SK-N-SH (cell line): ENCODE results near the gene SIAH1.

Source experiments
- TF ChIP-seq, protein P1 (sequence below): fragments of 150-350 bp; IDR thresholded peaks from 2 replicates; pipeline ENCODE4 v1.6.1; 2016; ENCODE audit warnings: mild to moderate bottlenecking, low read depth, low read length
- TF ChIP-seq, protein P2 (sequence below): fragments of 200-600 bp; sonication (generic); IDR thresholded peaks from 2 replicates; pipeline ENCODE4 v1.6.1; 2017; ENCODE audit warnings: antibody characterized with exemption, mild to moderate bottlenecking, moderate library complexity

DNA sequence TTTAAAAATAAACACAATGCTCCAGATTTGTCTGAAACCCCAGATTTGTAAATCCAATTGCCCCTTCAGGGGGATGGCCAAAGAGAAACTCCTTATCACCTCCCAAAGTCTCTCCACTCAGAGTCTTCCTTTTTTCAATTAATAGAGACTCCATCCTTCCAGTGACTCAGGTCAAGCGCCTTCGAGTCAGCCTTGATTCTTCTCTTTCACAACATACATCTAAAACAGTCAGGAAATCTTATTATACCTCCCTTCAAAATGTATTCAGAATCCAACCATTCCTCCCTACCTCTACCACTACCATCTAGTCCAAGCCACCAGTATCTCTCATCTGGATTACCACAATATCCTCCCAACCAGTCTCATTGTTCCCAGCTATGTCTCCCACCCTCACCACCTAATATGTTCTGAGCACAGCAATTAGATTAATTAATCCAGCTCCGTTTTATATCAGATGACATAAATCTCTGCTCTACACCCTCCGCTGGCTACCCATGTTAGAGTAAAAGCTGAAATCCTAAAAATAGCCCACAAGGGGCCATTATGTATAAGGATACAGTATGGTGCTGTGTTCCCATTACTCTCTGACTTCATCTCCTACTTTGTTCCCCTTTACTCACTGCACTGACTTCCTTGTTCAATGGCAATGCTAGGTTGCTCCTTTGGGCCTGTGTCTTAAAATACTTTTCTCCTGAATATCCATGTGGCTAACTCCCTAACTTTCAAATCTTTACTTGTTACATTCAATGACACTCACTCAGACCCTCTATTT, 11.8 kb downstream of the SIAH1 start:
- TF ChIP-seq, protein P1, sequence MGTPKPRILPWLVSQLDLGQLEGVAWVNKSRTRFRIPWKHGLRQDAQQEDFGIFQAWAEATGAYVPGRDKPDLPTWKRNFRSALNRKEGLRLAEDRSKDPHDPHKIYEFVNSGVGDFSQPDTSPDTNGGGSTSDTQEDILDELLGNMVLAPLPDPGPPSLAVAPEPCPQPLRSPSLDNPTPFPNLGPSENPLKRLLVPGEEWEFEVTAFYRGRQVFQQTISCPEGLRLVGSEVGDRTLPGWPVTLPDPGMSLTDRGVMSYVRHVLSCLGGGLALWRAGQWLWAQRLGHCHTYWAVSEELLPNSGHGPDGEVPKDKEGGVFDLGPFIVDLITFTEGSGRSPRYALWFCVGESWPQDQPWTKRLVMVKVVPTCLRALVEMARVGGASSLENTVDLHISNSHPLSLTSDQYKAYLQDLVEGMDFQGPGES: no peak
- TF ChIP-seq, protein P2, sequence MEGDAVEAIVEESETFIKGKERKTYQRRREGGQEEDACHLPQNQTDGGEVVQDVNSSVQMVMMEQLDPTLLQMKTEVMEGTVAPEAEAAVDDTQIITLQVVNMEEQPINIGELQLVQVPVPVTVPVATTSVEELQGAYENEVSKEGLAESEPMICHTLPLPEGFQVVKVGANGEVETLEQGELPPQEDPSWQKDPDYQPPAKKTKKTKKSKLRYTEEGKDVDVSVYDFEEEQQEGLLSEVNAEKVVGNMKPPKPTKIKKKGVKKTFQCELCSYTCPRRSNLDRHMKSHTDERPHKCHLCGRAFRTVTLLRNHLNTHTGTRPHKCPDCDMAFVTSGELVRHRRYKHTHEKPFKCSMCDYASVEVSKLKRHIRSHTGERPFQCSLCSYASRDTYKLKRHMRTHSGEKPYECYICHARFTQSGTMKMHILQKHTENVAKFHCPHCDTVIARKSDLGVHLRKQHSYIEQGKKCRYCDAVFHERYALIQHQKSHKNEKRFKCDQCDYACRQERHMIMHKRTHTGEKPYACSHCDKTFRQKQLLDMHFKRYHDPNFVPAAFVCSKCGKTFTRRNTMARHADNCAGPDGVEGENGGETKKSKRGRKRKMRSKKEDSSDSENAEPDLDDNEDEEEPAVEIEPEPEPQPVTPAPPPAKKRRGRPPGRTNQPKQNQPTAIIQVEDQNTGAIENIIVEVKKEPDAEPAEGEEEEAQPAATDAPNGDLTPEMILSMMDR: no peak
